Skeletal muscle tissue (tissue), 4 donors: ENCODE data around the gene CIAO1. TPM values are rescaled to one million over a fixed set of nuclear protein-coding genes. Genes with fewer than 3 reads are reported as not detected.
"Not testable (repeated sequence)": the region's sequence is repeated elsewhere in the genome, so short reads cannot be mapped to it uniquely, and the experiment has no call there.

Source experiments
- H3K27ac ChIP-seq: one replicate; pipeline ENCODE4 v1.7.0; 2013; ENCODE audit warnings: mild to moderate bottlenecking, low read depth, low read length, inconsistent platforms
- H3K27me3 ChIP-seq, 3 donors: one replicate each; pipeline ENCODE4 v1.7.0; 2013; ENCODE audit warnings: low read length in 3 of 3; ENCODE audit not compliant: control insufficient read depth in 3 of 3, insufficient read depth in 3 of 3
- H3K36me3 ChIP-seq, 3 donors: one replicate each; pipeline ENCODE4 v1.7.0; 2013; ENCODE audit warnings: low read length in 3 of 3; ENCODE audit not compliant: control insufficient read depth in 3 of 3, insufficient read depth in 3 of 3
- H3K4me1 ChIP-seq, 3 donors: one replicate each; pipeline ENCODE4 v1.7.0; 2013; ENCODE audit warnings: low read length in 3 of 3, mild to moderate bottlenecking in 3 of 3; ENCODE audit not compliant: control insufficient read depth in 3 of 3, insufficient read depth in 3 of 3
- H3K4me3 ChIP-seq, 3 donors: one replicate each; pipeline ENCODE4 v1.7.0; 2013; ENCODE audit warnings: low read length in 3 of 3
- H3K9ac ChIP-seq, 3 donors: one replicate each; pipeline ENCODE4 v1.7.0; 2013; ENCODE audit warnings: low read length in 3 of 3, mild to moderate bottlenecking in 3 of 3, moderate library complexity in 2 of 3, low read depth in 1 of 3
- H3K9me3 ChIP-seq, 3 donors: one replicate each; pipeline ENCODE4 v1.7.0; 2013; ENCODE audit warnings: low read length in 3 of 3; ENCODE audit not compliant: control insufficient read depth in 3 of 3
- total RNA-seq: library from RNA; depleted of rRNA; stranded (reverse); fragments of >200 nt; gene quantifications from one replicate; pipeline ENCODE4 v1.2.3, GENCODE V29; 2014
- donor health status: Osteomylitis.

CIAO1 gene
- total RNA-seq, result 51.1 TPM

DNA sequence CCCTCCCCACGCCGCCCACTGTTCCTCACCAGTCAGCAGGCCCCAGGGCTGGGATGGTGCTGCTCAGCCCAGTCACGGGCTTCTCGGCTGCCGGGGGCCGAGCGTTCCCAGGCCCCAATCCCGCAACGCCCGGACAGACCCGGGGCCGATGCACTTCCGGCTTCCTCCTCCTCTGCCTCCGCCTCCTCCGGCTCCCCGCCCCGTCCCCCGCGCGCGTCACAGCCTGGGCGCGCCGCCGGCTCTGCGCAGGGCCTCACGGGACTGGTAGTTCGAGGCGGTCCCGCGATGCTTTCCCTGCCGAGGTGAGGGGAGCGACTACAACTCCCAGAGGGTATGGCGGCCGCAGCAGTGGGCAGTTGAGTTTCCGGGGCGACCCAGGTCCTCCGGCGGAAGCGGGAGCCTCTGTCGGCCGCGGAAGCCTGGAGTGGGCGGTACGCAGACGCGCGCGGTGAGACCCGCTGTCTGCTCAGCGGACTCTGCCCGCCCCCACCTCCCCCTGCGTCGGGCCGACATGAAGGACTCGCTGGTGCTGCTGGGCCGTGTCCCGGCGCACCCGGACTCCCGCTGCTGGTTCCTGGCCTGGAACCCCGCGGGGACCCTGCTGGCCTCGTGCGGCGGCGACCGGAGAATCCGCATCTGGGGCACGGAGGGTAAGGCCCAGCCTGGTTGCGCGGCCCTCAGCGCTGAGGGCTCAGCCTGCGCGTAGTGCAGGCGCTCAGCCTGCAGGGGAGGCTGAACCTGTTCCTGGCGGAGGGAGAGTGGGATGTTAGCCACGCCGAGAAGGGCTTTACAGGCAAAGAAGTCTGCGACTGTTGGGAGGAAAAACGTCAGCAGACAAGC is at the start of gene CIAO1, which contains the start of gene TMEM127:
Gene CIAO1, plus strand, starts transcription at position 386 of the 840 bp plus-strand sequence. Its CDS starts 126 bp downstream, at position 512.
Gene TMEM127, minus strand, starts transcription at position 158 of the 840 bp plus-strand sequence. CDS start 616 bp downstream, outside the sequence.
- Histone ChIP-seq H3K4me1 (peaks cover 41 to 56% (median 48%) of the 10 kb centered on the region in 3 donors), H3K27me3 (no peaks in the 10 kb centered on the region), H3K9ac (peak within 1 kb of the TSS; percentile 91 to 97 (median 93)), H3K27ac (peak within 1 kb of the TSS; percentile 95), H3K36me3 (peaks cover 32 to 33% (median 32%) of the 10 kb centered on the region in 3 donors), H3K9me3 (no peaks in the 10 kb centered on the region), H3K4me3 (peak within 1 kb of the TSS; percentile 87 to 100 (median 99))

DNA sequence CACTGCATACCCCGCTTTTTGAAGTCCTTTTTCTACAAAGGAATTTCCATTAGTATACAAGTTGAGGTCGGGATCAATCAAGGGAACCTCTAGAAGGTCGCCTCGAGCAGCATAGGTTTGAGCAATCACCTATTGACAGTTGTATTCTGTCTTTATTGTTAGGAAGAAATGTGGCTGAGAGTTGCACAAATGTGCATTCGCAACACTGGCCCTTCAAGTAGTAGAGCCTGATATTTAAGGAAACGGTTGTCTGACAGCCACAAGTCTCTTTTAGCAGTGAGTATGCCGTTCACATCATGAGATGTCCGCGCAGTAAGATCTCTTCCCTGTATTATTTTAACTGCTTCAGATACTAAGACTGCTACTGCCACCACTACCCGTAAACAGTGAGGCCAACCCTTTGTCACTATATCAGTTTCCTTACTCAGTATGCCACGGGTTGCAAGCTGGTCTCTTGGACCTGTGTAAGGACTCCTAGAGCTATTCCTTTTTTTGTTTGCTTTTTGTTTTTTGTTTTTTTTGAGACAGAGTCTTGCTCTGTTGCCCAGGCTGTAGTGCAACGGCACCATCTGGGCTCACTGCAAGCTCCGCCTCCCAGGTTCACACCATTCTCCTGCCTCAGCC is 47.4 kb upstream of the CIAO1 start:
- Histone ChIP-seq H3K9me3 (no peaks in the 10 kb centered on the region), H3K4me3 (no peak overlapping the region), H3K27ac (peak overlapping the region; percentile 73), H3K36me3 (no peaks in the 10 kb centered on the region), H3K27me3 (no peaks in the 10 kb centered on the region), H3K4me1 (peaks cover 10 to 21% (median 10%) of the 10 kb centered on the region in 3 donors), H3K9ac (no peak overlapping the region)

DNA sequence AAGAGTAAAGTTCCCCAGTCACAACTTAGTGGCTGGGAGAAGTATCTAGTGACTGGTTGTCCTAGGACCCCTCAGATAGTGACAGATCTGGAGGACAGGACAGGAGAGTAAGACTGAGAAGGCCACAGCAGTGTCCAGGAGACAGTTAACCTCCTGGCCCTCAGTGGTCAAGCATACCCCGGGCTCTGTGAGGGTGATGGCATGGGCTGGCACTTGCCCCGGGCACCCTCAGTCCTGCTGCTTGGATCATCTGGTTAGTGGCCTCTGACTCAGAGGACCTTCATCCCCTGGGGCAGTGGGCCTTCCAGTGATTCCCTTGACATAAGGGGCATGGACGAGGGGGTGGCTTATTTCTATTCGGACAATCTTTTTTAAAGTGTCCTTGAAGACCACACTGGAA is 46.1 kb upstream of the CIAO1 start:
- not testable (repeated sequence) for H3K36me3 ChIP-seq, H3K9me3 ChIP-seq, H3K4me3 ChIP-seq, H3K27me3 ChIP-seq
- Histone ChIP-seq H3K4me1 (peaks cover 10 to 20% (median 10%) of the 10 kb centered on the region in 3 donors), H3K27ac (peak overlapping the region; percentile 73), H3K9ac (peak overlapping the region in 1 of 3 donors; percentile 21)

DNA sequence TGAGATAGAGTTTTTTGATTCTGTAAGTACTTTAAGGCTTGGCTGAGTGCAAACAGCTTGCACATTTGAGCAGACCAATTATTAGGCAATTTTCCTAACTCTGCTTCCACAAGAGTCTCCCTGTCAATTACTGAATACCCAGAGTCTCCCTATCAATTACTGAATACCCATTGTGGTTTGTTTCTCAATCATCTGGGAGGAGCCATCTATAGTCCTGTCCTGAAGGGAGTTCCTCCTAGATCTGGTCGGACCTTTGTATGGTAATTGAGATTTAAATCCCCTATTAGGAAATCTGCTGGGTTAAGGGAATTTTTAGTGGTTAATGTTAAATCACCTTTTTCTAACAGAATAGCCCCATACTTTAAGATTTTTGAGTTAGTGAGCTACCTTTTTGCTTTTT is 44.9 kb upstream of the CIAO1 start:
- H3K27ac ChIP-seq, H3K36me3 ChIP-seq, H3K27me3 ChIP-seq, H3K4me3 ChIP-seq, H3K9ac ChIP-seq, H3K9me3 ChIP-seq: not testable (repeated sequence)
- peaks cover 10 to 20% (median 10%) of the 10 kb centered on the region in 3 donors for H3K4me1 ChIP-seq

DNA sequence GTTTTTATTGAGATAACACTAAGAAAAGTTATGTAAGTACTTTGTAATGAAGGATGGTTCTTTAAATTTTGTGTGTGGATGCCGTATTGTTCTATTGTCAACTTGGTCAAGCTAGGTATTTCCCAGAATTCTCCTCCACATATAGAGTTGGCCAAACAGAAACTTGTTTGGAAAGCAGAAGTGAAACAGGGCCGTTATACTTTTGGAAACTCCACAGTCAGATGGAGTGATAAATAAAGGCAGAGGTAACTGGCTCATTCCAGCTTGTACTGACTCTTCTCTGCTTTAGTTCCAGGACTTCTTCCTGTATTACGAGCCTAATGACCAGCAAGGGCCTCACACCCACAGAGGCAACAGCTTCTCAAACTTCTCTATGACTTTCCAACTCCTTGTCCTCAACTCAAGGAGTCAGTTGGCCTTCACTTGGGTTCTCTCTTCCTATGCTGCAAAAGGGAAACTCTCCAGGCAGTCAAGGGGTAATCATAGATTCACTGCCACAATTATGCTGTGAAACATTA is 41.0 kb upstream of the CIAO1 start:
- Histone ChIP-seq H3K27me3 (no peaks in the 10 kb centered on the region), H3K9ac (no peak overlapping the region), H3K9me3 (no peaks in the 10 kb centered on the region), H3K4me3 (no peak overlapping the region), H3K4me1 (peaks cover under 1 to 10% (median 7%) of the 10 kb centered on the region in 3 donors), H3K27ac (peak overlapping the region; percentile 37), H3K36me3 (no peaks in the 10 kb centered on the region)

DNA sequence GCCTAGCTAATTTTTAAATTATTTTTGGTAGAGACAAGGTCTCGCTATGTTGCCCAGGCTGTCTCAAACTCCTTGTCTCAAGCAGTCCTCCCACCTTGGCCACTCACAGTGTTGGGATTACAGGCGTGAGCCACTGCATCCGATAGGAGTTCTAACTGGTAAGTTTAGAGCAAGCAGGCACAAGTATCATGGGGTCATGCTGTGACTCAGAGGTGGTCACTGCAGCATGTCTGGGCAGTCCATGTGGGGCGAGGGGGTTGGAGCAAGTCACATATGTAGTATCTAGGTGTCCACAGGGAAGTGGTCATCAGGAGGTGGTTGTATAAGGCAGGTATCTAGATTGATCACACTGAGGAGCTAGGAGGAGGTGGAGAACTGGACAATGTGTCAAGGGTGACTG is 34.7 kb upstream of the CIAO1 start:
- H3K9me3 ChIP-seq, result no peaks in the 10 kb centered on the region
- H3K27ac ChIP-seq, result no peak overlapping the region
- no peaks in the 10 kb centered on the region for H3K27me3 ChIP-seq
- no peak overlapping the region for H3K9ac ChIP-seq
- H3K4me3 ChIP-seq, result no peak overlapping the region
- peaks cover 4 to 8% (median 4%) of the 10 kb centered on the region in 3 donors for H3K4me1 ChIP-seq
- no peaks in the 10 kb centered on the region for H3K36me3 ChIP-seq

DNA sequence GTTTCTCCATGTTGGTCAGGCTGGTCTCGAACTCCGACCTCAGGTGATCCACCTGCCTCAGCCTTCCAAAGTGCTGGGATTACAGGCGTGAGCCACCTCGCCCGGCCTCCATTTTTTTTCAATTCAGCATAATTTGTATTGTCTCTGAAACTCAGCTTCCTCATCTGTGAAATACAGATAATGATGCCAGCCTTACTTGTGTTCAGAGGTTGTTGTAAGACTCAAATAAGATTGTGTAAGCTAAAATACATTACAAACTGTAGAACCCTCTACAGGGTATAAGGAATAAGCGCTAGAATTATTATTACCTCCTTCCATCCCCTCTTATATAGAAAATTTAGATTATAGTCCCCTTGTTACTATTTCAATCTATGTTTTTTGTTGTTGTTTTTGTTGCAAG is 32.6 kb upstream of the CIAO1 start:
- H3K27ac ChIP-seq, result no peak overlapping the region
- H3K36me3 ChIP-seq, result peaks cover 0 to 5% (median 0%) of the 10 kb centered on the region in 3 donors
- H3K9me3 ChIP-seq, result no peaks in the 10 kb centered on the region
- H3K9ac ChIP-seq, result no peak overlapping the region
- peaks cover 9 to 24% (median 16%) of the 10 kb centered on the region in 3 donors for H3K4me1 ChIP-seq
- no peak overlapping the region for H3K4me3 ChIP-seq
- H3K27me3 ChIP-seq, result no peaks in the 10 kb centered on the region

DNA sequence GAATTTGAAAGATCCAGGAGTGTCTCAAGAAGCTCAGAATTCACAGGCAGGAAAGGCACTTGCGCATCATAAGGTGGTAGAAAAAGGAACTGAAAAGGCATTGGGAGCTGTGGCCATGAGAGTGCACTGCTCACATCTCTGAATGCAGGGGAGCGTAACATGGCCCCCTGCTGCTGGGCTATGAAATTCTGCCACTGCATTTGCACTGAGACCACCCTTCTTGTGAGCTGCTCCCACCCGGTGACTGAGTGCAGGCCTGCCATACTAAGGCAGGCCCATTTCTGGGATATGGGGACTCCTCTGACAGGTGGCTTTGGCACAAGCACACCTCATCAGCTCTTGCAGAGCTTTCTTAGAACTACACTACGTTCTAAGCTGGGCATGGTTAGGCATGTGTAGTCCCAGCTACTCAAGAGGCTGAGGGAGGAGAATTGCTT is 32.1 kb upstream of the CIAO1 start:
- Histone ChIP-seq H3K9me3 (no peaks in the 10 kb centered on the region), H3K4me1 (peaks cover 9 to 28% (median 18%) of the 10 kb centered on the region in 3 donors), H3K27ac (no peak overlapping the region), H3K4me3 (no peak overlapping the region), H3K36me3 (peaks cover 0 to 5% (median 0%) of the 10 kb centered on the region in 3 donors), H3K27me3 (no peaks in the 10 kb centered on the region), H3K9ac (no peak overlapping the region)

DNA sequence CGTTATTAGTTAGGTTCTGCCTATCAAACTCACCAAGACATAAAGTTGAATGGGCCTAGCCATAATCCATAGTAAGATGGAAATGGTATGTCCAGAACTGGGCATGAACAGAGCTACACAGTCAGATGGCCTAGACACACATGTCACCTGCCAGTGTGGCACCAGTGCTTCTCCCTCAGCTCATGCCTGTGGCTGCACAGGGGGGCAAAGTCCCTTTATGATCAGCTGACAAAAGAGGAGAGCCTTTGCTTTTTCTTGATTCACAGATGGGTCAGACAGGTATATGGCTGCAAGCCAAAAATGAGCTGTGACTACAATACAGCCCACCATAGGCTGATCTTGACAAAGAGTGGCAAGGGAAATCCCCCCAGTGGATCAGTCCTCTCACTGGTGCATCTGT is 29.1 kb upstream of the CIAO1 start:
- Histone ChIP-seq H3K36me3 (peaks cover 0 to 5% (median 0%) of the 10 kb centered on the region in 3 donors), H3K9me3 (no peaks in the 10 kb centered on the region), H3K27ac (no peak overlapping the region), H3K27me3 (no peaks in the 10 kb centered on the region), H3K9ac (no peak overlapping the region), H3K4me1 (peaks cover 33 to 53% (median 39%) of the 10 kb centered on the region in 3 donors), H3K4me3 (no peak overlapping the region)
